ENCODE data around the gene HSPA1L.

Gene HSPA1L

GRCh38 chr6:31785475-31785874, 29.6 kb downstream of the HSPA1L start:
- H3K27ac ChIP-seq (ENCODE audit: low read depth, low read length): no peak overlapping the region
- H3K79me2 ChIP-seq (ENCODE audit: insufficient read depth, low read length): no peaks in the 10 kb centered on the region; the same call in 1 of the 2 replicates
- H3K9me2 ChIP-seq (replicated peaks; ENCODE audit: insufficient read depth, low read length): no peaks in the 10 kb centered on the region
- peaks cover 4% of the 10 kb centered on the region; the same call in 1 of the 2 replicates for H4K20me1 ChIP-seq (ENCODE audit: low read depth, low read length)
- H3K4me3 ChIP-seq (ENCODE audit: insufficient read depth, low read length, poor library complexity, severe bottlenecking): no peak overlapping the region
- H2AFZ ChIP-seq (ENCODE audit: low read depth, low read length, severe bottlenecking): no peak overlapping the region
- no peaks in the 10 kb centered on the region for H3K27me3 ChIP-seq (ENCODE audit: low read length)
- H3F3A ChIP-seq (ENCODE audit: insufficient read depth): peaks cover 10% of the 10 kb centered on the region; the same call in 1 of the 2 replicates
- no peak overlapping the region for H3K4me2 ChIP-seq (ENCODE audit: low read depth, low read length, poor library complexity, severe bottlenecking)
- peaks cover 20% of the 10 kb centered on the region for H3K36me3 ChIP-seq (ENCODE audit: low read length)
- TF ChIP-seq EZH2phosphoT487 (conservative IDR thresholded peaks at IDR 0.05; ENCODE audit: low read length): no peak
- H3K9me3 ChIP-seq (ENCODE audit: insufficient read depth, low read length): no peaks in the 10 kb centered on the region
- no peak overlapping the region for H3K9ac ChIP-seq (ENCODE audit: low read length)

GRCh38 chr6:31784098-31784925, 30.8 kb downstream of the HSPA1L start:
- TF ChIP-seq CTCF (IDR thresholded peaks at IDR 0.05; ENCODE audit: insufficient read depth, low read length, poor library complexity, severe bottlenecking): no peak
- TF ChIP-seq EZH2phosphoT487 (conservative IDR thresholded peaks at IDR 0.05; ENCODE audit: low read length): no peak
- H3K36me3 ChIP-seq (ENCODE audit: low read length): peaks cover 17% of the 10 kb centered on the region; the same call in 1 of the 2 replicates

GRCh38 chr6:31782126-31782855, 32.8 kb downstream of the HSPA1L start:
- Histone ChIP-seq H3K9me2 (replicated peaks; ENCODE audit: insufficient read depth, low read length) (no peaks in the 10 kb centered on the region), H3K36me3 (ENCODE audit: low read length) (peaks cover 9% of the 10 kb centered on the region; the same call in 1 of the 2 replicates), H3K9me3 (ENCODE audit: insufficient read depth, low read length) (no peaks in the 10 kb centered on the region), H3K27ac (ENCODE audit: low read depth, low read length) (no peak overlapping the region), H3K27me3 (ENCODE audit: low read length) (no peaks in the 10 kb centered on the region), H3K79me2 (ENCODE audit: insufficient read depth, low read length) (no peaks in the 10 kb centered on the region), H3K4me2 (ENCODE audit: low read depth, low read length, poor library complexity, severe bottlenecking) (no peak overlapping the region), H3K4me3 (ENCODE audit: insufficient read depth, low read length, poor library complexity, severe bottlenecking) (no peak overlapping the region), H4K20me1 (ENCODE audit: low read depth, low read length) (no peaks in the 10 kb centered on the region), H3K9ac (ENCODE audit: low read length) (no peak overlapping the region), H3F3A (ENCODE audit: insufficient read depth) (no peaks in the 10 kb centered on the region; the same call in 1 of the 2 replicates), H2AFZ (ENCODE audit: low read depth, low read length, severe bottlenecking) (no peak overlapping the region)
- no peak for TF ChIP-seq EZH2phosphoT487 (conservative IDR thresholded peaks at IDR 0.05; ENCODE audit: low read length)
- no peak for TF ChIP-seq CTCF (IDR thresholded peaks at IDR 0.05; ENCODE audit: insufficient read depth, low read length, poor library complexity, severe bottlenecking)

More at GRCh38 chr6:31784098-31784925, 30.8 kb downstream of the HSPA1L start:
- Histone ChIP-seq H4K20me1 (ENCODE audit: low read depth, low read length) (peaks cover 4% of the 10 kb centered on the region; the same call in 1 of the 2 replicates), H2AFZ (ENCODE audit: low read depth, low read length, severe bottlenecking) (no peak overlapping the region), H3K27me3 (ENCODE audit: low read length) (no peaks in the 10 kb centered on the region), H3K27ac (ENCODE audit: low read depth, low read length) (no peak overlapping the region), H3K9me3 (ENCODE audit: insufficient read depth, low read length) (no peaks in the 10 kb centered on the region), H3K4me2 (ENCODE audit: low read depth, low read length, poor library complexity, severe bottlenecking) (no peak overlapping the region), H3K9me2 (replicated peaks; ENCODE audit: insufficient read depth, low read length) (no peaks in the 10 kb centered on the region), H3K9ac (ENCODE audit: low read length) (no peak overlapping the region), H3F3A (ENCODE audit: insufficient read depth) (peaks cover 6% of the 10 kb centered on the region; the same call in 1 of the 2 replicates), H3K79me2 (ENCODE audit: insufficient read depth, low read length) (no peaks in the 10 kb centered on the region; the same call in 1 of the 2 replicates), H3K4me3 (ENCODE audit: insufficient read depth, low read length, poor library complexity, severe bottlenecking) (no peak overlapping the region)
